CD14-positive monocyte (primary cell): Measurements from ENCODE around the gene LDAH. TPM values are rescaled to one million over a fixed set of nuclear protein-coding genes. Genes with fewer than 3 reads are reported as not detected.

ENCODE experiments used
- DNase-seq, 3 donors: peaks; one replicate each; pipeline ENCODE4 v3.0.0-alpha.2; 2011 to 2022
- H2AFZ ChIP-seq: 2 replicates; pipeline ENCODE4 v1.6.0; 2012; ENCODE audit warnings: mild to moderate bottlenecking, low read depth, low read length, inconsistent platforms; ENCODE audit not compliant: insufficient read depth, poor library complexity, severe bottlenecking
- H3K27ac ChIP-seq, 2 donors: 1 replicate in 1 of 2; 2 replicates in 1 of 2; pipeline ENCODE4 v1.5.1; 2012 to 2013; ENCODE audit warnings: low read length in 2 of 2, control low read depth in 1 of 2, inconsistent platforms in 1 of 2, low read depth in 1 of 2, mild to moderate bottlenecking in 1 of 2
- H3K27me3 ChIP-seq, 2 donors: one replicate each; pipeline versions ENCODE4 v1.6.0 to v1.6.1; 2011 to 2013; ENCODE audit warnings: low read length in 2 of 2; ENCODE audit not compliant: control insufficient read depth in 2 of 2, insufficient read depth in 2 of 2
- H3K36me3 ChIP-seq, 2 donors: replicated peaks in 1 of 2; 1 replicate in 1 of 2; 2 replicates in 1 of 2; pipeline versions ENCODE4 v1.5.1 to v1.6.1; 2012 to 2013; ENCODE audit warnings: low read length in 2 of 2, control low read depth in 1 of 2, inconsistent platforms in 1 of 2, mild to moderate bottlenecking in 1 of 2; ENCODE audit not compliant: insufficient read depth in 2 of 2, control insufficient read depth in 1 of 2
- H3K4me1 ChIP-seq, 2 donors: 1 replicate in 1 of 2; 2 replicates in 1 of 2; pipeline versions ENCODE4 v1.5.1 to v1.6.1; 2012 to 2013; ENCODE audit warnings: low read length in 2 of 2, control low read depth in 1 of 2, inconsistent platforms in 1 of 2, mild to moderate bottlenecking in 1 of 2, moderate library complexity in 1 of 2; ENCODE audit not compliant: insufficient read depth in 2 of 2, control insufficient read depth in 1 of 2
- H3K4me2 ChIP-seq: replicated peaks from 2 replicates; pipeline ENCODE3; 2012; ENCODE audit warnings: low read length, moderate library complexity, mild to moderate bottlenecking; ENCODE audit not compliant: poor library complexity, severe bottlenecking; ENCODE audit errors: extremely low read depth
- H3K4me3 ChIP-seq, 3 experiments: fragments of 200-600 bp in 1 of 3; sonication (generic) in 1 of 3; replicated peaks in 1 of 3; 1 replicate in 2 of 3; 2 replicates in 1 of 3; pipeline ENCODE4 v1.5.1; 2011 to 2013; ENCODE audit warnings: low read length in 3 of 3, mild to moderate bottlenecking in 3 of 3, control low read depth in 2 of 3, low read depth in 2 of 3, inconsistent platforms in 1 of 3, moderate library complexity in 1 of 3
- H3K79me2 ChIP-seq: 2 replicates; pipeline ENCODE4 v1.6.0; 2012; ENCODE audit warnings: mild to moderate bottlenecking, control low read depth, inconsistent platforms, low read length, moderate library complexity; ENCODE audit not compliant: insufficient read depth
- H3K9ac ChIP-seq: 2 replicates; pipeline ENCODE4 v1.6.0; 2017; ENCODE audit warnings: low read length, mild to moderate bottlenecking; ENCODE audit not compliant: insufficient read depth, poor library complexity, severe bottlenecking
- H3K9me3 ChIP-seq, 2 donors: replicated peaks in 1 of 2; 1 replicate in 1 of 2; 2 replicates in 1 of 2; pipeline versions ENCODE4 v1.5.1 to v1.6.1; 2012 to 2013; ENCODE audit warnings: low read length in 2 of 2, control low read depth in 1 of 2; ENCODE audit not compliant: control insufficient read depth in 1 of 2, insufficient read depth in 1 of 2
- H4K20me1 ChIP-seq: 2 replicates; pipeline ENCODE4 v1.6.0; 2012; ENCODE audit warnings: mild to moderate bottlenecking, low read length, control low read depth, moderate library complexity; ENCODE audit not compliant: insufficient read depth
- H3K27ac Mint-ChIP-seq, 7 donors: one replicate each; pipeline ENCODE4 v1.8.0; 2020; ENCODE audit warnings: mild to moderate bottlenecking in 7 of 7, mixed read lengths in 7 of 7, moderate library complexity in 6 of 7, inconsistent platforms in 2 of 7
- H3K27me3 Mint-ChIP-seq, 3 donors: one replicate each; pipeline ENCODE4 v1.8.0; 2021 to 2022; ENCODE audit warnings: low read depth in 3 of 3, mild to moderate bottlenecking in 3 of 3, mixed read lengths in 3 of 3, moderate library complexity in 3 of 3, inconsistent platforms in 1 of 3
- H3K36me3 Mint-ChIP-seq, 2 donors: one replicate each; pipeline ENCODE4 v1.8.0; 2020; ENCODE audit warnings: mixed read lengths in 2 of 2, inconsistent platforms in 1 of 2, mild to moderate bottlenecking in 1 of 2
- H3K4me1 Mint-ChIP-seq: one replicate; pipeline ENCODE4 v1.8.0; 2020; ENCODE audit warnings: mild to moderate bottlenecking, mixed read lengths
- H3K4me3 Mint-ChIP-seq, 2 donors: one replicate each; pipeline ENCODE4 v1.8.0; 2020; ENCODE audit warnings: mild to moderate bottlenecking in 2 of 2, mixed read lengths in 2 of 2, moderate library complexity in 1 of 2
- H3K9me3 Mint-ChIP-seq, 7 donors: one replicate each; pipeline ENCODE4 v1.8.0; 2020 to 2022; ENCODE audit warnings: mixed read lengths in 7 of 7, mild to moderate bottlenecking in 6 of 7, moderate library complexity in 6 of 7, inconsistent platforms in 2 of 7
- CTCF ChIP-seq: fragments of 200-600 bp; IDR thresholded peaks from one replicate; pipeline ENCODE4 v1.8.0; 2022; ENCODE audit warnings: antibody characterized with exemption, mild to moderate bottlenecking
- WGBS: methylation state at CpG from one replicate; pipeline ENCODE4 v1.1.5; 2013; ENCODE audit warnings: missing lambda C conversion rate; ENCODE audit not compliant: insufficient coverage; 5-methylcytosine and 5-hydroxymethylcytosine counted together
- intact Hi-C, 2 donors: fragments of 100-400 bp; cut with micrococcal nuclease; formaldehyde crosslinking; loops; one replicate each; pipeline versions ENCODE4 v1.15.0 to v1.15.1; 2023
- polyA plus RNA-seq, 3 donors: library from polyadenylated mRNA; depleted of rRNA in 1 of 3; unstranded in 2 of 3; stranded (reverse) in 1 of 3; fragments of 300-500 nt in 2 of 3; fragments of >200 nt in 1 of 3; fragmentation: Illumina TruSeq in 2 of 3; gene quantifications; 1 replicate in 2 of 3; 2 replicates in 1 of 3; pipeline ENCODE4 v1.2.3, GENCODE V29; 2012 to 2021

LDAH gene
- polyA plus RNA-seq, 3 donors: 3.7 to 5.7 (median 5.0) TPM

- no peak for TF ChIP-seq CTCF
- Histone ChIP-seq H3K4me1 (no peaks in the 10 kb centered on the region), H3K27ac (no peak overlapping the region), H3K9ac (no peak overlapping the region), H2AFZ (no peak overlapping the region), H3K27me3 (no peaks in the 10 kb centered on the region), H3K79me2 (no peaks in the 10 kb centered on the region), H4K20me1 (no peaks in the 10 kb centered on the region), H3K4me2 (no peak overlapping the region), H3K9me3 (peaks cover 0 to 5% of the 10 kb centered on the region in 2 donors), H3K36me3 (peaks cover 0 to 8% of the 10 kb centered on the region in 2 donors), H3K4me3 (no peak overlapping the region)
- Mint-ChIP-seq H3K4me3 (no peak overlapping the region), H3K9me3 (peaks cover 0 to 7% (median 0%) of the 10 kb centered on the region in 7 donors), H3K27ac (no peak overlapping the region), H3K4me1 (no peaks in the 10 kb centered on the region), H3K36me3 (peaks cover 7 to 17% of the 10 kb centered on the region in 2 donors), H3K27me3 (no peaks in the 10 kb centered on the region)
- intact Hi-C loops: no loop called here
- no CpG with 5 or more reads among the region's 1 CpG for WGBS
- DNase-seq: no peak
Observed at GRCh38 chr2:20758997-20759396, 63.9 kb downstream of the LDAH start.

GRCh38 chr2:20757405-20758090, 65.4 kb downstream of the LDAH start:
- H3K4me1 ChIP-seq: no peaks in the 10 kb centered on the region
- H3K27me3 ChIP-seq: no peaks in the 10 kb centered on the region
- DNase-seq: no peak
- no peak overlapping the region for H3K27ac ChIP-seq
- H4K20me1 ChIP-seq: no peaks in the 10 kb centered on the region
- Mint-ChIP-seq H3K27ac (no peak overlapping the region), H3K36me3 (peaks cover 14 to 21% of the 10 kb centered on the region in 2 donors), H3K27me3 (no peaks in the 10 kb centered on the region), H3K4me3 (no peak overlapping the region), H3K4me1 (no peaks in the 10 kb centered on the region), H3K9me3 (peaks cover 0 to 7% (median 0%) of the 10 kb centered on the region in 7 donors)
- no peak overlapping the region for H3K4me3 ChIP-seq
- peaks cover 0 to 8% of the 10 kb centered on the region in 2 donors for H3K36me3 ChIP-seq
- no CpG with 5 or more reads among the region's 1 CpG for WGBS
- no peak for TF ChIP-seq CTCF
- no peaks in the 10 kb centered on the region for H3K79me2 ChIP-seq
- H3K9ac ChIP-seq: no peak overlapping the region
- intact Hi-C loops: no loop called here
- peaks cover 0 to 5% of the 10 kb centered on the region in 2 donors for H3K9me3 ChIP-seq
- H3K4me2 ChIP-seq: no peak overlapping the region
- H2AFZ ChIP-seq: no peak overlapping the region
